HG02943 (cell line): ENCODE measurements around the gene ZNF549.
A peak's percentile ranks its signal among the peaks of the same experiment; 100 is the strongest.
"Not testable (repeated sequence)": the region's sequence is repeated elsewhere in the genome, so short reads cannot be mapped to it uniquely, and the experiment has no call there.

Source experiments
- ATAC-seq: cut with Tn5 transposase; IDR thresholded peaks from one replicate; pipeline ENCODE4 v1.9.1; 2021; ENCODE audit warnings: mild to moderate bottlenecking, low read depth, moderate library complexity; ENCODE audit not compliant: unreplicated experiment

Gene ZNF549

DNA sequence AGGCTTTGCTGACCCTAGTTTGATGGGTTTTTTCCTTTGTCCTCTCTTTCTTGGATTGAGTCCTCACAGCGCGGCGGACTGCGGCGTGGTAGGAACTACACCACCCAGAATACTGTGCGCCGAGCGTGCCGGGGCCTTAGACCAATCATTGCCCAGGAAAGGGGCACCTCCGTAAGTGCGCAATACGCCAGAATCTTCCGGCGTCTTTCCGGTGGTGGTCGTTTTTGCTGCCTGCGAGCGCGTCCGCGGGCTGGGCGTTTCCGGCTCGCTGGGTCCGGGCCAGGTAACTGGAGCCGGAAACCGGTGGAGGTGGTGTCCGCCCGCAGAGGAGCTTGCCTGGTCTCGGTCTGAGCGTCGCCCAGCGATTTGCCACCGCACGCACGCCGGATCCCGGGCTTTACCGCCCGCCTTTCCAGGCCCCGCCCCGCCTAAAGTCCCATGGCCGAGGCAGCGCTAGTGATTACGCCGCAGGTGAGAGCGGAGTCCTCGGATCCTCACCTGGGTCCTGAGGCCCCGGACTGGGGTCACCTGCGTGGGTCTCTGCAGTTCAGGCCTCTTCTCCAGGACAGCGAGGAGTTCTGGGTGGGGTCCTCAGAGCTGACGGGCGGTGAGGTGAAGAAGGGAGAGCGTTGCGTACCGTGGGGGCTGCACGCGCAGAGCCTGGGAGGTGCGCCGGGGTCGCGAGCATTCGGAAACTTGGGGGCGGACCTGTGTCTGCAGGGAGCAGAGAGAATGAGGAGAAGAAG is at the start of gene ZNF549:
TSS of gene ZNF549 (plus strand) at position 221 of the 746 bp plus-strand sequence. CDS start at position 439, 218 bp downstream.
- peak; percentile 97 for ATAC-seq

DNA sequence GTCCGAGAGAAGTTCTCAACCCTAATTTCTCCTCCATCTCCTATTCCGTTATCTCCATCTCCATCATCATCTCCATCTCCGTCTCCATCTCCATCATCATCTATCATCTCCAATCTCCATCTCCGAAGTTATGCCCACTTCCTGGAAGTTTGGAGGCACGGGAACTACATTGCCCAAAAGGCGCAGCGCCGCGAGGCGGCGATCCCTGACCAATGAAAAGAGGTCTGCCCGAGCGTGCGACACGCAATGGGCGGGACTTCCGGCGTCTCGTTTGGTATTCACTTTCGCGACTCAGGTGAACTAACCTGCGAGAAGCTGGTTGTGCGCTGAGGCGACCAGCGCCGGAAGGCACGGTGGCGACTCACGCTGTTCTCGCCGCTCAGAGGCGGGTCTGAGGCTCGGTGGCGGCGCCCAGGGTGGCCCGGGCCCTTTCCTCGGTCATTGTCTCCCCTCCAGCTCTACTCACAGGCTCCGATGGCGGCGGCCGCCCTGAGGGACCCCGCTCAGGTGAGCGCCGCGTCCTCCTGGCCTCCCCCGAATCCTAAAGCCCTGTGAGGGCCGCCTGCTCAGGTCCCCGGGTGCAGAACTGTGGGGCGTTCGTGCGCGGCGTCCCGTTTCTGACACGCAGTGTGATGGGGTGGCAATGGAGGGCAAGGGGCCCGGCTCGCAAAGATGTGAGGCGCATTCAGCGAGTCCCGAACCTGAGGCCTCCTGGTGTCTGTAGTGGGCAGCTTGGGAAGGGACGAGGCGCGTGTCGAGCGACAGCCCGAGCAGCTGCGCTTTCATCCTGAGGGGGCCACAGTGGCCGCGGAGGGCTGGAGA is 39.5 kb upstream of the ZNF549 start, which contains the start of gene ZNF419:
TSS of gene ZNF419 (plus strand) at position 274 of the 822 bp plus-strand sequence. CDS start at position 475, 201 bp downstream.
- not testable (repeated sequence) for ATAC-seq

GRCh38 chr19:57488299-57488644 is 38.9 kb upstream of the ZNF549 start:
- ATAC-seq: not testable (repeated sequence)

DNA sequence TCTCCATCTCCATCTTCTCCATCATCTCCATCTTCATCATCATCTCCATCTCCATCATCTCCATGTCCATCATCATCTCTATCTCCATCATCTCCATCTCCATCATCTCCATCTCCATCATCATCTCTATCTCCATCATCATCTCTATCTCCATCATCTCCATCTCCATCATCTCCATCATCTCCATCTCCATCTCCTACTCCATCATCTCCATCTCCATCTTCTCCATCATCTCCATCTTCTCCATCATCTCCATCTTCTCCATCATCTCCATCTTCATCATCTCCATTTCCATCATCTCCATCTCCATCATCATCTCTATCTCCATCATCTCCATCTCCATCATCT is 27.9 kb upstream of the ZNF549 start:
- not testable (repeated sequence) for ATAC-seq

DNA sequence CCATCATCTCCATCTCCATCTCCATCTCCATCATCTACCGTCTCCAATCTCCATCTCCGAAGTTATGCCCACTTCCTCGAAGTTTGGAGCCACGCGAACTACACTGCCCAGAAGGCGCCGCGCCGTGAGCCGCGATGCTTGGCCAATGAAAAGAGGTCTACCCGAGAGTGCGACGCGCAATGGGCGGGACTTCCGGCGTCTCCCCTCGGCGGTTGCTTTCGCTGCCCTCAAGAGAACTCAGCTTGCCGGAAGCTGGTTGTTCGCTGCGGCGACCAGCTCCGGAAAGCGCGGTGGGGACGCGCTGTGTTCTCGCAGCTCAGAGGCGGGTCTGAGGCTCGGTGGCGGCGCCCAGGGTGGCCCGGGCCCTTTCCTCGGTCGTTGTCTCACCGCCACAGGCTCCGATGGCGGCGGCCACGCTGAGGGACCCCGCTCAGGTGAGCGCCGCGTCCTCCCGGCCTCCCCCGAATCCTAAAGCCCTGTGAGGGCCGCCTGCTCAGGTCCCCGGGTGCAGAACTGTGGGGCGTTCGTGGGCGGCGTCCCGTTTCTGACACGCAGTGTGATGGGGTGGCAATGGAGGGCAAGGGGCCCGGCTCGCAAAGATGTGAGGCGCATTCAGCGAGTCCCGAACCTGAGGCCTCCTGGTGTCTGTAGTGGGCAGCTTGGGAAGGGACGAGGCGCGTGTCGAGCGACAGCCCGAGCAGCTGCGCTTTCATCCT is 27.3 kb upstream of the ZNF549 start, which contains the start of gene ZNF773:
TSS of gene ZNF773 (plus strand) at position 259 of the 716 bp plus-strand sequence. CDS start at position 402, 143 bp downstream.
- peak; percentile 96 for ATAC-seq

GRCh38 chr19:57500400-57500799 is 26.8 kb upstream of the ZNF549 start:
- ATAC-seq: not testable (repeated sequence)

- no peak for ATAC-seq
Measured at GRCh38 chr19:57506163-57506562, 21.0 kb upstream of the ZNF549 start.

GRCh38 chr19:57511484-57511883 is 15.7 kb upstream of the ZNF549 start:
- no peak for ATAC-seq

- no peak for ATAC-seq
Measured at GRCh38 chr19:57512845-57513244, 14.3 kb upstream of the ZNF549 start.

- ATAC-seq: no peak
Measured at GRCh38 chr19:57515255-57515654, 11.9 kb upstream of the ZNF549 start.

GRCh38 chr19:57518021-57518420 is 9.1 kb upstream of the ZNF549 start:
- ATAC-seq: not testable (repeated sequence)

- no peak for ATAC-seq
Measured at GRCh38 chr19:57537953-57538547, 10.9 kb downstream of the ZNF549 start.

DNA sequence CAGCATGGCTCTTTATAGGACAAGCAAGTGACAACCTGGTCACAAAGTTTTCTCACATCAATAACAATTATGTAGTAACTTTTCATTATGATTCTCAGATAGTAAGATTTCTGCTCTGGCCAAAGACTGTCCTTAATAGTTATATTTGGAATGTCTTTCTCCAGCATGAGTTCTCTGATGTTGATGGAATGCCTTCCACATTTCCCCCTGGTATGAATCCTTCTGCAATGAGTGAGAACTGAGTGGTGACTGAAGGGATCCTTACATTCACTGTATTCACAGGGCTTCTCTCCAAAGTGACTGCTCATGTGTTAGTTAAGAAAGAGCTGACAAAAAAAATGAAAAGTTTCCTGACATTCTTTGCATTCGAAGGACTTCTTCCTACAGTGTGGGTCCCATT is 19.4 kb downstream of the ZNF549 start:
- no peak for ATAC-seq

DNA sequence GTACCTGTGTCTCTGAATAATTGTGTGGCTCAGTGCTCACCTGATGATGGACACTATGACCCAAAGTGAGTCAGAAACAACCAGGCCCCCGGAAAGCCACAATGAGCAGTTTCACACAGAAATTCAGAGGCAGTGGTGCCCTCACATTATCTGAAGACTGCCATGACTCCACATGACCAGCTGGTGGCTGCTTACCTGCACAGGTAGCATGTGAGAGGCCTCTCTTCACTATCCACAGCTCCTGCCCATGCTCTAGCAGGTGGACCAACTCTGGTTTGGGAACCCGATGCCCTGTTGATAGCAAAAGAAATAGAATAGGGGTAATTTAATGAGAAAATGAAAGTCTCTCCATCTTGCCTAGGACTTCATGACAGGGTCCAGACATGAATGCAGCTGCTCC is 25.3 kb downstream of the ZNF549 start:
- no peak for ATAC-seq

- ATAC-seq: no peak
Measured at GRCh38 chr19:57557659-57558058, 30.5 kb downstream of the ZNF549 start.

DNA sequence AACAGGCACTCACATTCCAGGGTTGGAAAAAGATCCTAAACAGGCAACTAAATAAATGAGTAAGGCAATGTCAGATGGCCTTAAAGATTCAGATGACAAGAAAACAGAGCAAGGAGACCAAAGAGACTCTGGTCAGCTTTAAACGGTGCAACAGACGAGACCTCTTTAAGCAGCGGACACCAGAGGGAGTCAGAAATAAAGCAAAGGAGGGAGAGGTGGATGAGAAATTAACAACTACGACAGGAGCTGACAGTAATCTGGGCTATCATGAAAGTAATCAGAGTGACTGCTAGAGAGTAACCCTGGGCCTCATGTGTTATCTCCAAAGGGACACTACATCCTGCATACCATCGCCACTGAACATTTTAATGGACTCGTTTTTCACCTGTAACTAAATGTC is 31.4 kb downstream of the ZNF549 start:
- no peak for ATAC-seq

DNA sequence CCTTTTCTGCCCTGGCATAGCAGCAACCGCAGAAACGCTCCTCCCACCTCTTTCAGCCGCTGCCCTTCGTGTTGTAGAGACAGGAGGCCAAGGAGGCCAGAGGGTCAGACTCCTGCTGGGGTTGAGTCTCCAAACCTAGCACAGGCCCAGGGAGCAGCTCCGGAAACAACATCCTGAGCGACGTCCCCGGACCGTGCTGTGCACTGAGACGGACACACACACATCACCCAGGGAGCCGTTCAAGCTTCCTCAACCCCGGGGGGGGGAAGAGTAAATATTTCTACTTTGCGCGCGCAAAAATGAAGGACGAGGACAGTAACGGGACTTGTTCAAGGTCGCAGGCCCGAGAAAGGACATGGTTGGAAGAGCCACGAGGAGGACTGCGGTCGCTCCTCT is 31.9 kb downstream of the ZNF549 start:
- peak; percentile 21 for ATAC-seq

DNA sequence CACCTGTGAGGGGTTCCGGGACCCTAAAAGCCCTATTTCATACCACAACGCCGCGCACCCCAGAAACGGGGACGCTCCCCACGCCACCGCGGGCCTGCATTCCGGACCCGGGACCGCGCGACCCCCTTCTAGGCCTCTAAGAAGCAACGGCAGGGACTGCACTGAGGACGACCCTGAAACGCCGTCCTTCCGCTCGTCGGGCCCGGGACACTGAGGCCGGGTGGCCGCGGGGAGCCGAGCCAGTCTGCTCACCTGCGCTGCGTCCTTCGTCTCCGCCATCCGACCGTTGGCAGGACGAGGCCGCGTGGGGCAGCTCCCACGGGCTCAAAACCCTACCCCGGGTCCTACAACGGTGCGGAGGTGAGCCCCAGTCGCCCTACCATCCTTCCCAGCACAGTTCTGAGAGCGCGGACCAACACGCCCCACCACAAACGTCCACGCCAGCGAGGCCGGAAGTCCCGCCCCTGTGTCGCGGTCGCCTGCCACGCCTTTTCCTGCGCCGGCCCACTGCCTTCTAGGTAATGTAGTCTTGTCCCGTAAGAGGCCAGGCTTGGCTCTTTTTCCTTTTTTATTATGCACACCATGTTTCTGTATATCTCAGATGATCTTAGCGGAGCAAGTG is 32.4 kb downstream of the ZNF549 start, which contains the start of gene ZNF550:
TSS of gene ZNF550 (minus strand) at position 460 of the 622 bp plus-strand sequence. CDS start at position 279, 181 bp downstream.
- peak; percentile 86 for ATAC-seq

GRCh38 chr19:57560049-57560491 is 32.9 kb downstream of the ZNF549 start:
- no peak for ATAC-seq

DNA sequence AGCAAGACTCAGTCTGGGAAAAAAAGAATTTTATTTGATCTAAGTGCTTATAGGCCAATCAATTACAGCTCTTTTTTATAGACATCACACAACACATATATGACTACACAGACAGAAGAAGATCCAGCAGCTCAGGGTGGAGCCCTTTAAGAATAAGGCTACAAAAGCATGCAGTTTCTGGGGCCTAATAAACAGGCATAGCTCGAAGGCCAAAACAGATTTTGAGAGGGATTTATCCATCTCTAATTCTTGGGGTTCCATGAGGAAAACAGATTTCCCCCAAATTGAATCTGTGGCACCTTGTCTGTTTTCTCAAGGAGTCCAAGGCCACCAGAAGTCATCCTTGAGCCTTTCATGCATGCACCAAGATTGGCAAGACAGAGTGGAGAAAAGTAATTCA is 36.4 kb downstream of the ZNF549 start:
- ATAC-seq: no peak
